A549 (cell line): ENCODE data around the gene RFLNA. TPM values are rescaled to one million over a fixed set of nuclear protein-coding genes. Genes with fewer than 3 reads are reported as not detected.
A peak's percentile ranks its signal among the peaks of the same experiment; 100 is the strongest.

Experiments
- ATAC-seq, 2 experiments: fragments of 200-7000 bp in 1 of 2; fragments of >200 bp in 1 of 2; cut with Nextera tagmentation in 1 of 2; cut with Tn5 transposase in 1 of 2; 3 replicates each; pipeline versions ENCODE4 v1.8.0 to v1.9.1; 2018 to 2020; ENCODE audit warnings: mild to moderate bottlenecking in 1 of 2, moderate library complexity in 1 of 2
- CTCF ChIA-PET: fragments of 300-600 bp; sonication (Branson Sonifier 250); formaldehyde crosslinking; extraction: SDS; loops from one replicate; lab custom pipeline; 2021; ENCODE audit warnings: antibody characterized with exemption, inconsistent platforms; lab: Yijun Ruan, JAX
- POLR2A ChIA-PET: fragments of 350-600 bp; formaldehyde crosslinking; extraction: SDS; loops from one replicate; lab custom pipeline; 2021; ENCODE audit warnings: antibody characterized with exemption, inconsistent platforms; lab: Yijun Ruan, JAX
- DNase-seq, 2 experiments: peaks; one replicate each; pipeline versions ENCODE4 v3.0.0 to v3.0.0-alpha.2; 2011 to 2016; ENCODE audit warnings: low read depth in 1 of 2, low spot score in 1 of 2
- FAIRE-seq: peaks from 2 replicates; lab custom pipeline; 2011; peaks lifted over from hg19 to GRCh38; lab: Jason Lieb, UNC
- H3K27ac ChIP-seq, 2 experiments: fragments of >200 bp; sonication (Bioruptor Twin); formaldehyde crosslinking; 3 replicates each; pipeline ENCODE4 v1.5.1; 2016 to 2017
- H3K4me1 ChIP-seq: fragments of >200 bp; sonication (Bioruptor Twin); formaldehyde crosslinking; 3 replicates; pipeline ENCODE4 v1.6.1; 2016
- H3K4me2 ChIP-seq: fragments of >200 bp; sonication (Bioruptor Twin); formaldehyde crosslinking; 3 replicates; pipeline ENCODE4 v1.6.1; 2016
- H3K4me3 ChIP-seq: fragments of >200 bp; sonication (Bioruptor Twin); formaldehyde crosslinking; 3 replicates; pipeline ENCODE4 v1.5.1; 2016
- H3K9me3 ChIP-seq: fragments of >200 bp; sonication (Bioruptor Twin); formaldehyde crosslinking; 3 replicates; pipeline ENCODE4 v1.6.1; 2016
- BHLHE40 ChIP-seq: IDR thresholded peaks from 2 replicates; pipeline ENCODE4 v1.6.1; 2012; ENCODE audit warnings: low read depth, low read length, inconsistent platforms
- CEBPB ChIP-seq, 2 experiments: fragments of >200 bp in 1 of 2; sonication (Bioruptor Twin) in 1 of 2; formaldehyde crosslinking in 1 of 2; IDR thresholded peaks; 2 replicates each; pipeline ENCODE4 v1.6.1; 2012 to 2016
- CHD2 ChIP-seq: fragments of 150-350 bp; IDR thresholded peaks from 2 replicates; pipeline ENCODE4 v1.6.1; 2014; ENCODE audit warnings: low read length; ENCODE audit not compliant: partially characterized antibody
- EP300 ChIP-seq, 2 experiments: fragments of >200 bp; sonication (Bioruptor Twin); formaldehyde crosslinking; IDR thresholded peaks; 2 replicates in 1 of 2; 3 replicates in 1 of 2; pipeline ENCODE4 v1.6.1; 2016 to 2017
- ESRRA ChIP-seq: fragments of 150-350 bp; IDR thresholded peaks from 2 replicates; pipeline ENCODE4 v1.6.1; 2014; ENCODE audit warnings: mild to moderate bottlenecking, low read length, borderline replicate concordance
- FOSB ChIP-seq: fragments of 250-450 bp; sonication (Bioruptor Pico); IDR thresholded peaks from 2 replicates; pipeline ENCODE4 v1.5.0; 2020; ENCODE audit warnings: mild to moderate bottlenecking, moderate library complexity
- GATA3 ChIP-seq: IDR thresholded peaks from 2 replicates; pipeline ENCODE4 v1.6.1; 2012; ENCODE audit warnings: borderline replicate concordance
- HDAC2 ChIP-seq: fragments of 200-600 bp; sonication (generic); IDR thresholded peaks from 2 replicates; pipeline ENCODE4 v1.6.1; 2016
- HEYL ChIP-seq: fragments of 250-450 bp; sonication (Bioruptor Pico); IDR thresholded peaks from 2 replicates; pipeline ENCODE4 v1.8.0; 2021; ENCODE audit warnings: mild to moderate bottlenecking, moderate library complexity
- HMGXB4 ChIP-seq: fragments of 250-450 bp; sonication (Bioruptor Pico); IDR thresholded peaks from 2 replicates; pipeline ENCODE4 v1.5.0; 2021; ENCODE audit warnings: mild to moderate bottlenecking, moderate library complexity, borderline replicate concordance
- HOXA7 ChIP-seq: fragments of 250-450 bp; sonication (Bioruptor Pico); IDR thresholded peaks from 2 replicates; pipeline ENCODE4 v1.5.0; 2020; ENCODE audit warnings: mild to moderate bottlenecking, moderate library complexity
- KDM5A ChIP-seq: fragments of 200-600 bp; sonication (generic); IDR thresholded peaks from 2 replicates; pipeline ENCODE4 v1.6.1; 2016; ENCODE audit warnings: antibody characterized with exemption, mild to moderate bottlenecking
- MAFK ChIP-seq: fragments of 450-650 bp; IDR thresholded peaks from 2 replicates; pipeline ENCODE4 v1.6.1; 2014; ENCODE audit not compliant: partially characterized antibody
- MAZ ChIP-seq: fragments of 150-350 bp; IDR thresholded peaks from 2 replicates; pipeline ENCODE4 v1.6.1; 2014; ENCODE audit warnings: antibody characterized with exemption, low read depth, low read length, borderline replicate concordance
- MYC ChIP-seq: IDR thresholded peaks from 2 replicates; pipeline ENCODE4 v1.6.1; 2012; ENCODE audit warnings: mild to moderate bottlenecking, inconsistent platforms, low read length, improper control_type of control experiment, borderline replicate concordance
- NPAS2 ChIP-seq: fragments of 250-450 bp; sonication (Bioruptor Pico); IDR thresholded peaks from 2 replicates; pipeline ENCODE4 v1.8.0; 2022; ENCODE audit warnings: mild to moderate bottlenecking, moderate library complexity, borderline replicate concordance
- PHF8 ChIP-seq: fragments of 200-600 bp; sonication (generic); IDR thresholded peaks from 2 replicates; pipeline ENCODE4 v1.6.1; 2016; ENCODE audit warnings: low read depth, mild to moderate bottlenecking, antibody characterized with exemption, moderate library complexity, borderline replicate concordance
- RARB ChIP-seq: fragments of 250-450 bp; sonication (Bioruptor Pico); IDR thresholded peaks from 2 replicates; pipeline ENCODE4 v1.8.0; 2021; ENCODE audit warnings: mild to moderate bottlenecking, moderate library complexity
- SMC3 ChIP-seq: fragments of >200 bp; sonication (Bioruptor Twin); formaldehyde crosslinking; IDR thresholded peaks from 3 replicates; pipeline ENCODE4 v1.6.1; 2018; ENCODE audit warnings: inconsistent platforms
- TFCP2L1 ChIP-seq: fragments of 250-450 bp; sonication (Bioruptor Pico); IDR thresholded peaks from 2 replicates; pipeline ENCODE4 v1.5.0; 2021; ENCODE audit warnings: mild to moderate bottlenecking
- TP53 ChIP-seq: fragments of 250-450 bp; sonication (Bioruptor Pico); IDR thresholded peaks from 2 replicates; pipeline ENCODE4 v1.5.0; 2021; ENCODE audit warnings: mild to moderate bottlenecking, moderate library complexity
- ZC3H11A ChIP-seq: fragments of 450-650 bp; IDR thresholded peaks from 2 replicates; pipeline ENCODE4 v1.6.1; 2014; ENCODE audit warnings: antibody characterized with exemption, mild to moderate bottlenecking
- ZFP36 ChIP-seq: fragments of 450-650 bp; IDR thresholded peaks from 2 replicates; pipeline ENCODE4 v1.6.1; 2014; ENCODE audit warnings: borderline replicate concordance; ENCODE audit not compliant: partially characterized antibody
- WGBS: methylation state at CpG from one replicate; pipeline ENCODE4 v1.1.6; 2017; ENCODE audit errors: missing lambda C conversion rate; 5-methylcytosine and 5-hydroxymethylcytosine counted together
- polyA plus RNA-seq, 4 experiments: library from polyadenylated mRNA; depleted of rRNA in 3 of 4; stranded (reverse); fragments of >200 nt; fragmentation: RNase III in 1 of 4; extraction: RNeasy Plus Mini Kit Qiagen cat#74134 plus additional on column Dnase treatment in 1 of 4; gene quantifications; 2 replicates in 3 of 4; 3 replicates in 1 of 4; pipeline ENCODE4 v1.2.3, GENCODE V29; 2011 to 2017
- TF ChIP-seq, protein P1 (sequence below): fragments of 250-450 bp; sonication (Bioruptor Pico); IDR thresholded peaks from 2 replicates; pipeline ENCODE4 v1.5.0; 2020; ENCODE audit warnings: low read depth, mild to moderate bottlenecking, moderate library complexity
- TF ChIP-seq, protein P2 (sequence below): fragments of 450-650 bp; IDR thresholded peaks from 2 replicates; pipeline ENCODE4 v1.6.1; 2014; ENCODE audit warnings: antibody characterized with exemption
- TF ChIP-seq, protein P3 (sequence below): fragments of >200 bp; sonication (Bioruptor Twin); formaldehyde crosslinking; IDR thresholded peaks from 2 replicates; pipeline ENCODE4 v1.6.1; 2016
- TF ChIP-seq, protein P4 (sequence below): IDR thresholded peaks from 2 replicates; pipeline ENCODE4 v1.6.1; 2012

The RFLNA gene
- polyA plus RNA-seq, 2 of the 4 experiments (the other 2 are of a cell fraction): not detected

DNA sequence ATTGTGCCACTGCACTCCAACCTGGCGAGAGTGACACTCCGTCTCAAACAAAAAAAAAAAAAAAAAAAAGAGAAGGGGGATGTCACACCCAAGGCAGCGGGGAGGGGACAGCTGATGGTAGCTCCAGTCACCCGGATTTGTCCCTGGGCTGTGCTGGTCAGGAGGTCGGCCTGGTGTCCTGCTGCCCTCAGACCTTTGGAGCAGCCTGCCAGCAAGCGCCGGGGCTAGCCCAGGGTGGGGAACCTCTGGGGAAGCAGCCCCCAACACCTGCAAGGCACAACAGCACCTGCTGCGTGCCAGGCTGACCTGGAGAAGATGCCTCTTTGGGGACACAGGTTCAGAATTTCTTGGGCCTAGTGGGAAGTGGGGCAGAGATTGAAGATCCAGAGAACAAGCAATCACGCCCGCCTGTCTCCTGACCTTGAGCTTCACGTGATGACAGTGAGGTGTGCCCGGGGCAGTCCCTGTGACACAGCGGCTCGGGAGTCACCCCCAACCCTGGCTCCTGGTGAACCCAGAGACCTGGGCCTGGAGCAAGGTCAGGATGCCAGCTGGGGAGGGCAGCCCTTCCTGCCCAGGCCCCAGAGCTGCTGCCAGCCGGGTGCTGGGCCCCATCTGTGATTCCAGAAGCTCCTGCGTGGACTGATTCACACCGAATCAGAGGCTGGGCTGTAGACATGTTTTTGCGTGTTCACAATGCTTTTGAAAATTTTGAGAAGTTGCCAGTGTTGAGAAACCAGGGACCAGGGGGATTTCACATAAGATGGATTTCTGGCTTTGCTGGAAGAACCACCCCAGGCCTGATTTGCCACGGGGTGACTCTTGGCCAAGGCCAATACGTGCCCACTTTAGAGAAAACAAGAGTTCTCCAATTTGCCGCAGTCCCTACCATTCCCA is 66.4 kb downstream of the RFLNA start:
- Histone ChIP-seq H3K4me1 (peaks cover 40% of the 10 kb centered on the region), H3K4me3 (no peak overlapping the region), H3K9me3 (no peaks in the 10 kb centered on the region), H3K4me2 (no peak overlapping the region)
- TF ChIP-seq TP53 (CRISPR knock-in tag): no peak
- TF ChIP-seq, protein P1, sequence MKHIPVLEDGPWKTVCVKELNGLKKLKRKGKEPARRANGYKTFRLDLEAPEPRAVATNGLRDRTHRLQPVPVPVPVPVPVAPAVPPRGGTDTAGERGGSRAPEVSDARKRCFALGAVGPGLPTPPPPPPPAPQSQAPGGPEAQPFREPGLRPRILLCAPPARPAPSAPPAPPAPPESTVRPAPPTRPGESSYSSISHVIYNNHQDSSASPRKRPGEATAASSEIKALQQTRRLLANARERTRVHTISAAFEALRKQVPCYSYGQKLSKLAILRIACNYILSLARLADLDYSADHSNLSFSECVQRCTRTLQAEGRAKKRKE (CRISPR knock-in tag): no peak
- no peak for TF ChIP-seq SMC3
- no peak for TF ChIP-seq PHF8
- TF ChIP-seq CHD2: no peak
- no peak for TF ChIP-seq ZFP36
- no peak for TF ChIP-seq MYC
- TF ChIP-seq HEYL (CRISPR knock-in tag): no peak
- no peak for TF ChIP-seq ZC3H11A
- TF ChIP-seq GATA3: no peak
- TF ChIP-seq, all 56 proteins: peak for 0
- FAIRE-seq (no peak), DNase-seq (no peak), ATAC-seq (no peak)
- H3K27ac ChIP-seq: peak overlapping the region in 1 of 2 experiments; percentile 92; a peak in 3 of 6 replicates
- ChIA-PET POLR2A (no interaction called here), CTCF (interaction anchor here (0.7 to 3.4 kb wide), 5 partner anchors 9 to 410 kb away, joined by 3 to 16 read pairs (median 3); no protein-coding TSS in a partner anchor)
- 86% methylated on average over 21 of the region's 21 CpGs for WGBS

DNA sequence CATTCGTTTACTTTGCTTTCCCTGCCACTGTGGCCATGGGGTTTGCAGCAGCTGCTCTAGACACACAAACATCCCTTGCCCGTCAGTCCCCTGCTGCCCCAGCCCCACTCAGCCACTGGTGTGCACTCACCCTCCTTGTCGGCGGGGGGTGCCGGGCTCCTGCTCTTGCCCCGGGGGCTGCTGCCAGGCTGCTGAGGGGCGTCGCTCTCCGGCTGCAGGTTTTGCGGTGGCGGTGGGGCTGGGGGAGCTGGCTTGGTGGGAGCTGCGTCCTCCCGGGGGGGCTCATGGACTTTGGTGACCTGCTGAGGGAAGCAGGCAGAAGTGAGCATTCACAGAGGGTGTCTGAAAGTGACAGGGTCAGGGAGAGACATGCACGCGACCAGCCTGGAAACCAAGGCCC is 67.1 kb downstream of the RFLNA start:
- no peak for TF ChIP-seq HOXA7 (CRISPR knock-in tag)
- no peak for TF ChIP-seq SMC3
- TF ChIP-seq ZC3H11A: no peak
- no peak for TF ChIP-seq RARB (CRISPR knock-in tag)
- TF ChIP-seq MAZ: no peak
- TF ChIP-seq, protein P2, sequence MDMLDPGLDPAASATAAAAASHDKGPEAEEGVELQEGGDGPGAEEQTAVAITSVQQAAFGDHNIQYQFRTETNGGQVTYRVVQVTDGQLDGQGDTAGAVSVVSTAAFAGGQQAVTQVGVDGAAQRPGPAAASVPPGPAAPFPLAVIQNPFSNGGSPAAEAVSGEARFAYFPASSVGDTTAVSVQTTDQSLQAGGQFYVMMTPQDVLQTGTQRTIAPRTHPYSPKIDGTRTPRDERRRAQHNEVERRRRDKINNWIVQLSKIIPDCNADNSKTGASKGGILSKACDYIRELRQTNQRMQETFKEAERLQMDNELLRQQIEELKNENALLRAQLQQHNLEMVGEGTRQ: no peak
- no peak for TF ChIP-seq NPAS2 (CRISPR knock-in tag)
- H3K27ac ChIP-seq: peak overlapping the region in 1 of 2 experiments; percentile 92; a peak in 3 of 6 replicates
- ATAC-seq (no peak), FAIRE-seq (no peak), DNase-seq (no peak)
- POLR2A ChIA-PET: no interaction called here
- WGBS: 94% methylated on average over 15 of the region's 15 CpGs
- peaks cover 46% of the 10 kb centered on the region for H3K4me1 ChIP-seq
- H3K9me3 ChIP-seq: no peaks in the 10 kb centered on the region
- H3K4me3 ChIP-seq: no peak overlapping the region
- H3K4me2 ChIP-seq: no peak overlapping the region
- CTCF ChIA-PET: interaction anchor here (1.3 to 3.4 kb wide), 5 partner anchors 10 to 410 kb away, joined by 3 to 16 read pairs (median 7); no protein-coding TSS in a partner anchor

GRCh38 chr12:124363353-124363965 is 68.6 kb downstream of the RFLNA start:
- Histone ChIP-seq H3K9me3 (no peaks in the 10 kb centered on the region), H3K4me1 (peaks cover 61% of the 10 kb centered on the region), H3K4me3 (no peak overlapping the region), H3K4me2 (no peak overlapping the region), H3K27ac (peak overlapping the region in 1 of 2 experiments; percentile 92; a peak in 4 of 6 replicates)
- FAIRE-seq (no peak), ATAC-seq (no peak), DNase-seq (no peak)
- ChIA-PET POLR2A (no interaction called here), CTCF (interaction anchor here (1.5 to 3.4 kb wide), 5 partner anchors 11 to 408 kb away, joined by 6 to 16 read pairs (median 10); no protein-coding TSS in a partner anchor)
- 91% methylated on average over 18 of the region's 23 CpGs for WGBS
- no peak for TF ChIP-seq RARB (CRISPR knock-in tag)
- TF ChIP-seq EP300 (IDR thresholded peaks at IDR 0.05): no peak
- TF ChIP-seq ZC3H11A: no peak
- no peak for TF ChIP-seq HMGXB4 (CRISPR knock-in tag)
- no peak for TF ChIP-seq HDAC2
- TF ChIP-seq, protein P3, sequence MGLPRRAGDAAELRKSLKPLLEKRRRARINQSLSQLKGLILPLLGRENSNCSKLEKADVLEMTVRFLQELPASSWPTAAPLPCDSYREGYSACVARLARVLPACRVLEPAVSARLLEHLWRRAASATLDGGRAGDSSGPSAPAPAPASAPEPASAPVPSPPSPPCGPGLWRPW: no peak
- no peak for TF ChIP-seq ESRRA
- TF ChIP-seq TFCP2L1 (CRISPR knock-in tag): no peak
- TF ChIP-seq KDM5A: no peak
- TF ChIP-seq, protein P4, sequence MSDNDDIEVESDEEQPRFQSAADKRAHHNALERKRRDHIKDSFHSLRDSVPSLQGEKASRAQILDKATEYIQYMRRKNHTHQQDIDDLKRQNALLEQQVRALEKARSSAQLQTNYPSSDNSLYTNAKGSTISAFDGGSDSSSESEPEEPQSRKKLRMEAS: no peak
- TF ChIP-seq, protein P2: no peak
- no peak for TF ChIP-seq NPAS2 (CRISPR knock-in tag)
- no peak for TF ChIP-seq FOSB (CRISPR knock-in tag)
- no peak for TF ChIP-seq CHD2
- no peak for TF ChIP-seq CEBPB (IDR thresholded peaks at IDR 0.05)
- no peak for TF ChIP-seq MAFK
- no peak for TF ChIP-seq BHLHE40
- TF ChIP-seq TP53 (CRISPR knock-in tag): no peak
